ENCODE data around the gene DOCK11.
"Not testable (repeated sequence)": the region's sequence is repeated elsewhere in the genome, so short reads cannot be mapped to it uniquely, and the experiment has no call there.

GRCh38 chrX:118715917-118716316, 220.3 kb downstream of the DOCK11 start:
- not testable (repeated sequence) for TF ChIP-seq CTCF (IDR thresholded peaks at IDR 0.05; ENCODE audit: poor library complexity, severe bottlenecking); SMC3 (conservative IDR thresholded peaks at IDR 0.05; ENCODE audit: poor library complexity); POLR2AphosphoS5 (IDR thresholded peaks at IDR 0.05); EP300 (conservative IDR thresholded peaks at IDR 0.05; ENCODE audit: poor library complexity, severe bottlenecking)

All from neural cell (in vitro differentiated cells).